ENCODE data around the gene STBD1. TPM values are rescaled to one million over a fixed set of nuclear protein-coding genes. Genes with fewer than 3 reads are reported as not detected.
A peak's percentile ranks its signal among the peaks of the same experiment; 100 is the strongest.

The STBD1 gene
- total and polyA plus RNA-seq, 12 donors: 14.8 to 53.7 (median 22.6) TPM

DNA sequence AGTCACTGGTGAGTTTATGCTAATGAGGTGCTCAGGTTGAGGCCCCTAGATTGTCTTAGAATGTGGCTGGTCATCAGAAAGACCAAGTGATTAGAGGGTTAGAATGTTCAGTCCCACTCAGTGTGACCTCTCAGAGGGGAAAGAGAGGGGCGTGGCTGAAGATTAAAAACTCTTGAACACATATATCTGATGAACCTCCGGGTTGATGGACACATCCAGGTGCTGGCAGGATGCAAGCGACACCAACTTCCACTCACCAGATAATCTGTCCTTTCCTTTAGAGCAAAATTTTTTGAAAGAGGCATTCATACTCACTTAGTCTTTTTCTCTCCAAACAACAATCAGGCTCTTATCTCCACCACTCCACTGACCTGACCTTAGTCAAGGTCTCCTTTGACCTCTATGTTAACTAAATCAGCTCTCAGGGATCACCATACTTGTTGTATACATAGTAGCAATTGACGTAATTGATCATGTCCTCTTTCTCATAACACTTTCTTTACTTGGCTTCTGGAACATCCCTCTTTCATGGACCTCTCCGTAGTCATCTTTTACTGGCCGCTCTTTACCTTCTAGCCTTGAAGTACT is 40.8 kb upstream of the STBD1 start:
- no peak overlapping the region for H3K27ac ChIP-seq
- 82 to 86% methylated on average over 6 of the region's 6 CpGs for WGBS, 2 donors
- no peak overlapping the region for H3K4me3 ChIP-seq
- DNase-seq: no peak
- H3K36me3 ChIP-seq: no peaks in the 10 kb centered on the region
- intact Hi-C loops (cut with DNase I): no loop called here
- no peaks in the 10 kb centered on the region for H3K27me3 ChIP-seq
- ATAC-seq: no peak
- TF ChIP-seq, protein P1, sequence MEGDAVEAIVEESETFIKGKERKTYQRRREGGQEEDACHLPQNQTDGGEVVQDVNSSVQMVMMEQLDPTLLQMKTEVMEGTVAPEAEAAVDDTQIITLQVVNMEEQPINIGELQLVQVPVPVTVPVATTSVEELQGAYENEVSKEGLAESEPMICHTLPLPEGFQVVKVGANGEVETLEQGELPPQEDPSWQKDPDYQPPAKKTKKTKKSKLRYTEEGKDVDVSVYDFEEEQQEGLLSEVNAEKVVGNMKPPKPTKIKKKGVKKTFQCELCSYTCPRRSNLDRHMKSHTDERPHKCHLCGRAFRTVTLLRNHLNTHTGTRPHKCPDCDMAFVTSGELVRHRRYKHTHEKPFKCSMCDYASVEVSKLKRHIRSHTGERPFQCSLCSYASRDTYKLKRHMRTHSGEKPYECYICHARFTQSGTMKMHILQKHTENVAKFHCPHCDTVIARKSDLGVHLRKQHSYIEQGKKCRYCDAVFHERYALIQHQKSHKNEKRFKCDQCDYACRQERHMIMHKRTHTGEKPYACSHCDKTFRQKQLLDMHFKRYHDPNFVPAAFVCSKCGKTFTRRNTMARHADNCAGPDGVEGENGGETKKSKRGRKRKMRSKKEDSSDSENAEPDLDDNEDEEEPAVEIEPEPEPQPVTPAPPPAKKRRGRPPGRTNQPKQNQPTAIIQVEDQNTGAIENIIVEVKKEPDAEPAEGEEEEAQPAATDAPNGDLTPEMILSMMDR (IDR thresholded peaks at IDR 0.05): no peak
- H3K9me3 ChIP-seq: no peaks in the 10 kb centered on the region
- no peaks in the 10 kb centered on the region for H3K4me1 ChIP-seq

DNA sequence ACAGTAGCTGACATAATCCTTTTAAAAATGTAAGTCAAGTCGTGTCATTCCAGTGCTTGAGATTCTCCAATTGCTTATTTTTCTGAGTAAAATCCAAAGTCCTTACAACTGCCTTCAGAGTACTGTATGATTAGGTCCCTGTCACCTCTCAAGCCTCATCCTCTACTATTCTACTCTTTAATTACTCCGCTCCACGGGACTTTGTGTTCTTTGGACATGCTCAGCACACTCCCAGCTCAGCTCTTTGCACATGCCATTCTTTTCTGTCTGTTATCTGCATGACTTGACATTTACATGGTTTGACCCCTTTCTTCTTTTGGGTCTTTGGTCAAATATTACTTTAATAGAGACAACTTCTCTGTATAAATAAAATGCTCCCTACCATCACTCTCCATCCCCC is 39.9 kb upstream of the STBD1 start:
- Histone ChIP-seq H3K4me3 (no peak overlapping the region), H3K27me3 (no peaks in the 10 kb centered on the region), H3K4me1 (no peaks in the 10 kb centered on the region), H3K27ac (no peak overlapping the region), H3K9me3 (no peaks in the 10 kb centered on the region), H3K36me3 (no peaks in the 10 kb centered on the region)
- 73 to 75% methylated on average over 3 of the region's 3 CpGs for WGBS, 2 donors
- DNase-seq (no peak), ATAC-seq (peak in 2 of 8 donors; percentile 50 to 90)
- TF ChIP-seq, protein P1 (IDR thresholded peaks at IDR 0.05): no peak
- intact Hi-C loops (cut with DNase I): no loop called here

DNA sequence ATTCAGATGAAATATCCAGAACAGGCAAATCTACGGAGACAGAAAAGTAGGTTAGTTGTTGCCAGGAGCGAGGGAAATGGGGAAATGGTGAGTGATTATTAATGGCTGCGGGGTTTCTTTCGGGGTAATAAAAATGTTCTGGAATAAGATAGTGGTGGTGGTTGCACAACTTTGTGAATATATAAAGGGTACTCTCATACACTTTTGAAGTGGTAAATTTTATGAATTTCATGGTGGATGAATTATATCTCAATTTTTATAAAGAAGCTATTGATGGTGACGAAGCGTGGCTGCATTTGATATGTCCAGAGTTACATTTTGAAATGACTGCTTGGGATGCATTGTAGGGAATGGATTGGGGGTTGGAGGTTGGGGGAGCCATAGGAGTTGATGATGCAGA is 38.7 kb upstream of the STBD1 start:
- no peak for DNase-seq
- no peaks in the 10 kb centered on the region for H3K27me3 ChIP-seq
- no peaks in the 10 kb centered on the region for H3K36me3 ChIP-seq
- no peak overlapping the region for H3K27ac ChIP-seq
- H3K9me3 ChIP-seq: no peaks in the 10 kb centered on the region
- TF ChIP-seq, protein P1 (IDR thresholded peaks at IDR 0.05): no peak
- intact Hi-C loops (cut with DNase I): no loop called here
- no peak overlapping the region for H3K4me3 ChIP-seq
- WGBS, 2 donors: 95 to 96% methylated on average over 6 of the region's 6 CpGs
- H3K4me1 ChIP-seq: no peaks in the 10 kb centered on the region
- no peak for ATAC-seq

DNA sequence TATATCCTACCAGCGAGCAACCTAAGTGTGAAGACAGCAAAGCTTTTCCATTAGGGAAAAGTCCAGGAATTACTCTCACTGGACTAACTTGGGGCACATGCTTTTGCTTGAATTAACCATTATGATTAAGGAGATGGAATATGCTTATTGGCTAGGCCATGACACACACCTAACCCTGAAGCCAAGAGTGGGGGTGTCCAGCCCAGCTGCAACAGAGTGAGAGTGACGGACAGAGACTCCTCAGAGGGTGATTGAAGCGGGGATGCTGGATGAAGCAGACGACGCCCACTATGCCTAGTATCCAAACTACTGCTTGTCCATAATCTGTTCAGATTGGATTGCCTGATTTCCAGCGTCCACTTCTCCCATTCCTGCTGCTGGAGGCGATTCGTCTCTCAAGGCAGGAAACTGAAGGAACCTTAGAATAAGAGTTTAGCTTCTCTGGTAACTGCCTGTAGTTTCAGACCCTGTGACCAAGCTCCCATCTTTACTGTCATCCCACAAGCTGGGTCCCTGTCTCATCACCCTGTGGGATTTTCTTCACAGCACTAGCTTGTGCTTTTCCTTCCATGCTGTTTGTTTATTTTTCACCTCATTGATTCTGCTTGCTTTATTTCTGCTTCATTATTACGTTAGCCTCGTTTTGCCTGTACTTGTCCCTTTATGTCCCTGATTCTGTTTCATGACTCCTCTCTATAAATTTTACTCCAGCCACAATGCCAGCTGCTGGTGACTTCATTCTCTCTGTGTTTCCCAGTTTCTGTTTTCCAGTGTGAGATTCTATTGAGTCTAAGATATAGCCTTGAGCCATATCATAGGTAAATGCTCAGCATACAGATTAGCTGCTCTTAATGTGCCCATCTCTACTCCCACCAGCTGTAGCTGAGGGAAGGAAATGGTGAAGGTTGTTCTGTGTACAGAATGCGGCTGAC is 36.0 kb upstream of the STBD1 start:
- Histone ChIP-seq H3K27ac (no peak overlapping the region), H3K27me3 (no peaks in the 10 kb centered on the region), H3K4me1 (no peaks in the 10 kb centered on the region), H3K9me3 (no peaks in the 10 kb centered on the region), H3K4me3 (no peak overlapping the region), H3K36me3 (no peaks in the 10 kb centered on the region)
- 81 to 87% methylated on average over 11 of the region's 11 CpGs for WGBS, 2 donors
- DNase-seq: no peak
- ATAC-seq: no peak
- TF ChIP-seq, protein P1 (IDR thresholded peaks at IDR 0.05): no peak
- intact Hi-C loops (cut with DNase I): no loop called here

Data from heart right ventricle (tissue), 16 donors.